C4-2B (cell line): Measurements from ENCODE around the gene HPDL.

Source experiments
- ZFX ChIP-seq: fragments of 450-650 bp; IDR thresholded peaks from 2 replicates; pipeline ENCODE4 v1.6.1; 2017
- TF ChIP-seq, protein P1 (sequence below): fragments of 450-650 bp; conservative IDR thresholded peaks from 2 replicates; pipeline ENCODE4 v1.5.1; 2017; ENCODE audit warnings: mild to moderate bottlenecking

DNA sequence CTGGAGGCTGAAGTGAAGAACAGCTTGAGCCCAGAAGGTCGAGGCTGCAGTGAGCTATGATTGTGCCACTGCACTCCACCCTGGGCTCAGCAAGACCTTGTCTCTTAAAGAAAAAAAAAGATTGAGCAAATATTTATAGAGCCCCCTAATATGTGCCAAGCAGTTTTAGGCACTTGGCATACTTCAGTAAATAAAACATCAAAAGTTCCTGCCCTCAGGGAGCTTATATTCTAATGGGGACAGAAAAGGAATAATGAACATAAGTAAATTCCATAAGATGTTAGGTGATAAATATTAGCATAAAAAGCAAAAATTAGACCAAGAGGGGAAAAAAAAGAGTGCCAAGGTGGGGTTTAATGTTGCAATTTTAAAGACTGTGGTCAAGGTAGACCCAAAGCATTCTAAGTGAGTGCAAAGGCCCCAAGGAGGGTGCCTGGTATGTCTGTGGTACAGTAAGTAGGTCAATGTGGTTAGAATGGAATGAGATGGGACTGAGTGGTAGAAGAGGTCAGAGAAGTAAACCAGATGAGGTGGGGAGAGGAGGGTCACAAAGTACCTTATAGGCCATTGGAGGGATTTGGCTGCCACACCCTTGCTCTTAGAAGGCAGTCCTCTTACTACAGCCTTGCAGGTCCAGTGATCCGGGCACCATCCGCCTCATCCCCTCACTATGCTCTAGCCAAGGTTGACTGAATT lies 11.1 kb downstream of the HPDL start:
- TF ChIP-seq, protein P1, sequence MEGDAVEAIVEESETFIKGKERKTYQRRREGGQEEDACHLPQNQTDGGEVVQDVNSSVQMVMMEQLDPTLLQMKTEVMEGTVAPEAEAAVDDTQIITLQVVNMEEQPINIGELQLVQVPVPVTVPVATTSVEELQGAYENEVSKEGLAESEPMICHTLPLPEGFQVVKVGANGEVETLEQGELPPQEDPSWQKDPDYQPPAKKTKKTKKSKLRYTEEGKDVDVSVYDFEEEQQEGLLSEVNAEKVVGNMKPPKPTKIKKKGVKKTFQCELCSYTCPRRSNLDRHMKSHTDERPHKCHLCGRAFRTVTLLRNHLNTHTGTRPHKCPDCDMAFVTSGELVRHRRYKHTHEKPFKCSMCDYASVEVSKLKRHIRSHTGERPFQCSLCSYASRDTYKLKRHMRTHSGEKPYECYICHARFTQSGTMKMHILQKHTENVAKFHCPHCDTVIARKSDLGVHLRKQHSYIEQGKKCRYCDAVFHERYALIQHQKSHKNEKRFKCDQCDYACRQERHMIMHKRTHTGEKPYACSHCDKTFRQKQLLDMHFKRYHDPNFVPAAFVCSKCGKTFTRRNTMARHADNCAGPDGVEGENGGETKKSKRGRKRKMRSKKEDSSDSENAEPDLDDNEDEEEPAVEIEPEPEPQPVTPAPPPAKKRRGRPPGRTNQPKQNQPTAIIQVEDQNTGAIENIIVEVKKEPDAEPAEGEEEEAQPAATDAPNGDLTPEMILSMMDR, result no peak
- TF ChIP-seq ZFX, result no peak
